Vagina (tissue), 2 donors: ENCODE data around the gene RNASE8. TPM values are rescaled to one million over a fixed set of nuclear protein-coding genes. Genes with fewer than 3 reads are reported as not detected.

ENCODE experiments used
- DNase-seq, 2 donors: peaks; one replicate each; pipeline ENCODE4 v3.0.0-alpha.2; 2017; ENCODE audit errors: extremely low spot score in 2 of 2
- H3K27ac ChIP-seq: fragments of 200-600 bp; sonication (generic); one replicate; pipeline ENCODE4 v1.5.1; 2019
- H3K27me3 ChIP-seq: fragments of 200-600 bp; sonication (generic); one replicate; pipeline ENCODE4 v1.5.1; 2019
- H3K36me3 ChIP-seq, 2 donors: fragments of 200-600 bp; sonication (generic); one replicate each; pipeline ENCODE4 v1.5.1; 2017 to 2019
- H3K4me1 ChIP-seq: fragments of 200-600 bp; sonication (generic); one replicate; pipeline ENCODE4 v1.5.1; 2019
- H3K4me3 ChIP-seq, 2 donors: fragments of 200-600 bp; sonication (generic); 1 replicate in 1 of 2; 2 replicates in 1 of 2; pipeline ENCODE4 v1.5.1; 2016 to 2019
- H3K9me3 ChIP-seq: fragments of 200-600 bp; sonication (generic); one replicate; pipeline ENCODE4 v1.5.1; 2019
- POLR2A ChIP-seq, 2 donors: fragments of 450-650 bp; IDR thresholded peaks; one replicate each; pipeline ENCODE4 v1.6.1; 2017; ENCODE audit warnings: antibody characterized with exemption in 2 of 2, mild to moderate bottlenecking in 2 of 2, moderate library complexity in 2 of 2
- POLR2AphosphoS5 ChIP-seq, 2 donors: sonication (generic); formaldehyde crosslinking; IDR thresholded peaks; one replicate each; pipeline ENCODE4 v1.9.0; 2017; ENCODE audit warnings: antibody characterized with exemption in 2 of 2, mild to moderate bottlenecking in 2 of 2, low read depth in 1 of 2; ENCODE audit not compliant: insufficient read depth in 1 of 2
- intact Hi-C: fragments of 100-400 bp; cut with DNase I; formaldehyde crosslinking; loops from one replicate; pipeline ENCODE4 v1.15.1; 2023
- total RNA-seq: library from RNA; depleted of rRNA; stranded (reverse); fragments of >200 nt; gene quantifications from one replicate; pipeline ENCODE4 v1.2.3, GENCODE V29; 2016
- TF ChIP-seq, protein P1 (sequence below), 3 experiments: fragments of 450-650 bp in 2 of 3; fragments of 200-600 bp in 1 of 3; sonication (generic) in 1 of 3; IDR thresholded peaks; one replicate each; pipeline ENCODE4 v1.5.1; 2017 to 2019; ENCODE audit warnings: antibody characterized with exemption in 3 of 3, mild to moderate bottlenecking in 2 of 3, moderate library complexity in 2 of 3

The RNASE8 gene
- total RNA-seq, 1 donor from 2014 or later, result not detected

DNA sequence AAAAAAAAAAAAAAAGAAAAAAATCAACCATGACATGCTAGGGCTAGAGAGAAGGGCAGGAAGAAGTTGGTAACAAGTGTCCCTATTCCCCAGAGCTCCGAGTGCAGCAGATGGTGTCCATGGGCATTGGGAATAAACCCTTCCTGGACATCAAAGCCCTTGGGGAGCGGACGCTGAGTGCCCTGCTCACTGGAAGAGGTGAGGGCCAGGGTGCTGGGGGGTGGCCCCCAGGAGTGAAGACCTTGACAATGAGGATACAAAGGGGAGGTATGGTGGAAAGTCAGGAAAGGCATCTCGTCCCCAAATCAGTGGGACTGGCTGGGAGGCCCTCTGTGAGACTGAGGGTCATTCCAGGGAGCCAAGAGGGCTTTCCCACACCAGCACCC is 29.3 kb downstream of the RNASE8 start:
- TF ChIP-seq POLR2AphosphoS5 (IDR thresholded peaks at IDR 0.05; ENCODE audit: insufficient read depth in 1 of 2, low read depth in 1 of 2) (no peak), POLR2A (IDR thresholded peaks at IDR 0.05) (no peak)
- TF ChIP-seq, protein P1, sequence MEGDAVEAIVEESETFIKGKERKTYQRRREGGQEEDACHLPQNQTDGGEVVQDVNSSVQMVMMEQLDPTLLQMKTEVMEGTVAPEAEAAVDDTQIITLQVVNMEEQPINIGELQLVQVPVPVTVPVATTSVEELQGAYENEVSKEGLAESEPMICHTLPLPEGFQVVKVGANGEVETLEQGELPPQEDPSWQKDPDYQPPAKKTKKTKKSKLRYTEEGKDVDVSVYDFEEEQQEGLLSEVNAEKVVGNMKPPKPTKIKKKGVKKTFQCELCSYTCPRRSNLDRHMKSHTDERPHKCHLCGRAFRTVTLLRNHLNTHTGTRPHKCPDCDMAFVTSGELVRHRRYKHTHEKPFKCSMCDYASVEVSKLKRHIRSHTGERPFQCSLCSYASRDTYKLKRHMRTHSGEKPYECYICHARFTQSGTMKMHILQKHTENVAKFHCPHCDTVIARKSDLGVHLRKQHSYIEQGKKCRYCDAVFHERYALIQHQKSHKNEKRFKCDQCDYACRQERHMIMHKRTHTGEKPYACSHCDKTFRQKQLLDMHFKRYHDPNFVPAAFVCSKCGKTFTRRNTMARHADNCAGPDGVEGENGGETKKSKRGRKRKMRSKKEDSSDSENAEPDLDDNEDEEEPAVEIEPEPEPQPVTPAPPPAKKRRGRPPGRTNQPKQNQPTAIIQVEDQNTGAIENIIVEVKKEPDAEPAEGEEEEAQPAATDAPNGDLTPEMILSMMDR (IDR thresholded peaks at IDR 0.05), result no peak
- Histone ChIP-seq H3K4me3 (no peak overlapping the region), H3K36me3 (peaks cover 0 to 71% of the 10 kb centered on the region in 2 donors), H3K9me3 (no peaks in the 10 kb centered on the region), H3K27me3 (no peaks in the 10 kb centered on the region), H3K4me1 (peaks cover 6% of the 10 kb centered on the region), H3K27ac (peak overlapping the region; percentile 12)
- no peak for DNase-seq
- intact Hi-C loops, result no loop called here

DNA sequence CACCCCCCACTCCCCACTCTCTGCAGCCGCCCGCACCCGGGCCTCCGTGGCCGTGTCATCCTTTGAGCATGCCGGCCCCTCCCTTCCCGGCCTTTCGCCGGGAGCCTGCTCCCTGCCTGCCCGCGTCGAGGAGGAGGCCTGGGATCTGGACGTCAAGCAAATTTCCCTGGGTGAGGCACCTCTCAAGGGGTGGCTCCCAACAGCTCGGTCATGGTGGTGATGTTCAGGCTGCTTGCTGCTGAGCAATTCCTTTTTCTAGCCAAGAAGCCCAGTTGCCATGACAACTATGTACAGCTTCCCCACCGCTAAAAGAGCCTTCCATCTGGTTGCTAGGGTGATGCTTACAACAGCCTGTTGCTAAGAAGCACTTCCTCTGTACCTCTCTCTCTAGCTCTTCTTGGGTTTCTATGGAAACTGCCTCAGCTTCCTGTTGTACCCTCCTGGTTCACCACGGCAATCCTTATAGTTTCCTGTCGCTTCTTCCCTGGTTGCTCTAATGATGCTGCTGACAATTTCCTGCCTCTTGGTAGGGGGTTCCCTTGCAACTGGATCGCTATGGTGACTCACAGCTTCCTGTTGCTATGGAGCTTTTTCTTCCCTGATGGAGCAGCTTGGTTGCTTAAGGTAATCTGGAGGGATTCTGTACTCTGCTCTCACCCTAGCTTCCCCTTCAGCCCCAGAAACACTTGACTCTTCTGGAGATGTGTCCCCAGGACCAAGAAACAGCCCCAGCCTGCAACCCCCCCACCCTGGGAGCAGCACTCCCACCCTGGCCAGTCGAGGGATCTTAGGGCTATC is 29.9 kb downstream of the RNASE8 start:
- Histone ChIP-seq H3K27me3 (no peaks in the 10 kb centered on the region), H3K36me3 (peaks cover 0 to 65% of the 10 kb centered on the region in 2 donors), H3K27ac (peak overlapping the region; percentile 12), H3K4me1 (peaks cover 6% of the 10 kb centered on the region), H3K9me3 (no peaks in the 10 kb centered on the region), H3K4me3 (no peak overlapping the region)
- TF ChIP-seq POLR2AphosphoS5 (IDR thresholded peaks at IDR 0.05; ENCODE audit: insufficient read depth in 1 of 2, low read depth in 1 of 2) (peak in 1 of 2 donors; percentile 23), POLR2A (IDR thresholded peaks at IDR 0.05) (no peak)
- TF ChIP-seq, protein P1 (IDR thresholded peaks at IDR 0.05), result no peak
- intact Hi-C loops, result no loop called here
- peak in 1 of 2 donors; percentile 87 for DNase-seq

DNA sequence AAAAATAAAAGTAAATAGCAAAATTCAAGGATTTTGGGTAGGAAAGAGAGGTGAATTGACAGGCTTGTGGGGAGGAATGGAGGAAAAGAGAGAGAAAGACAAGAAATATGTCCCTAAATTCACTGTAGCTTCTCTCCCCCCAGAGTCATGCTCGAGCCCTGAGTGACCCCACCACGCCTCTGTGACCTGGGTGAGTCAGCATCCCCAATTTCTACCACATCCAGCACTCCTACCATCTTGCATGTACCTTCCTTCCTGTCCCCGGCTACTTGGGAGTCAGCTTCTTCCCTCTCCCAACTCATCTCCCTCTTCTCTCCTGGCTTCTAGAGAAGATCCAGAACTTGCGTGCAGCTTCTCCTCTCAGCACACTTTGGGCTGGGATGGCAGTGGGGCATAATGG is 31.1 kb downstream of the RNASE8 start:
- TF ChIP-seq POLR2A (IDR thresholded peaks at IDR 0.05) (no peak), POLR2AphosphoS5 (IDR thresholded peaks at IDR 0.05; ENCODE audit: insufficient read depth in 1 of 2, low read depth in 1 of 2) (no peak)
- TF ChIP-seq, protein P1 (IDR thresholded peaks at IDR 0.05), result no peak
- H3K9me3 ChIP-seq, result no peaks in the 10 kb centered on the region
- no peaks in the 10 kb centered on the region for H3K27me3 ChIP-seq
- peaks cover 6% of the 10 kb centered on the region for H3K4me1 ChIP-seq
- DNase-seq, result no peak
- H3K4me3 ChIP-seq, result no peak overlapping the region
- H3K27ac ChIP-seq, result no peak overlapping the region
- intact Hi-C loops, result no loop called here
- H3K36me3 ChIP-seq, result peaks cover 0 to 56% of the 10 kb centered on the region in 2 donors

DNA sequence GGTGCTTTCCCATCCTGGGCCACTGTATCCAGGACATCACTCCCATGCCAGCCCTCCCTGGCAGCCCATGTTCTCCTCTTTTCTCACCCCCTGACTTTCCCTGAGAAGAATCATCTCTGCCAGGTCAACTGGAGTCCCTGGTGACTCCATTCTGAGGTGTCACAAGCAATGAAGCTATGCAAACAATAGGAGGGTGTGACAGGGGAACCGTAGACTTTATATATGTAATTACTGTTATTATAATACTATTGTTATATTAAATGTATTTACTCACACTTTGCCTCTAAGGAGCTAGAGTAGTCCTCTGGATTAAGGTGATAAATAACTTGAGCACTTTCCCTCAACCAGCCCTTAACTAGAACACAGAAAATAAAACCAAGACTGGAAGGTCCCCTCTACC is 31.6 kb downstream of the RNASE8 start:
- no peak for DNase-seq
- intact Hi-C loops, result no loop called here
- H3K4me1 ChIP-seq, result peaks cover 11% of the 10 kb centered on the region
- H3K27ac ChIP-seq, result no peak overlapping the region
- H3K4me3 ChIP-seq, result no peak overlapping the region
- H3K27me3 ChIP-seq, result no peaks in the 10 kb centered on the region
- TF ChIP-seq POLR2A (IDR thresholded peaks at IDR 0.05) (no peak), POLR2AphosphoS5 (IDR thresholded peaks at IDR 0.05; ENCODE audit: insufficient read depth in 1 of 2, low read depth in 1 of 2) (no peak)
- TF ChIP-seq, protein P1 (IDR thresholded peaks at IDR 0.05), result no peak
- H3K9me3 ChIP-seq, result no peaks in the 10 kb centered on the region
- H3K36me3 ChIP-seq, result peaks cover 0 to 51% of the 10 kb centered on the region in 2 donors

DNA sequence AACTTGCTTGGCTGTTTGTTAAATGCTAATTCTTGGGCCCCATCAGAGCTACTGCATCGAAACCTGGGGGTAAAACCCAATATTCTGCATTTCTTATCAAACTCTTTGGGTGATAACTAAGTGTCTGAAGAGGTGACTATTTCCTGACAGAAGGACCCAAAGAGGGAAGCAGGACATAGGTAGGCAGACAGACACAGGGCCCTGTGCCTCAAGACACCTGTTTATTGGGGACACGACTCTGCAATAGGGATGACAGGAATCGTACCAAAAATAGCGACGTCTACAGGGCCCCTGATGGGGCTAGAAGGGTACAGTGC is 32.2 kb downstream of the RNASE8 start:
- peaks cover 11% of the 10 kb centered on the region for H3K4me1 ChIP-seq

More for the DNA sequence above, 32.2 kb downstream of the RNASE8 start:
- no peak for DNase-seq
- Histone ChIP-seq H3K4me3 (no peak overlapping the region), H3K27me3 (no peaks in the 10 kb centered on the region), H3K36me3 (peaks cover 0 to 45% of the 10 kb centered on the region in 2 donors), H3K9me3 (no peaks in the 10 kb centered on the region), H3K27ac (no peak overlapping the region)
- TF ChIP-seq, protein P1 (IDR thresholded peaks at IDR 0.05), result no peak
- TF ChIP-seq POLR2A (IDR thresholded peaks at IDR 0.05) (no peak), POLR2AphosphoS5 (IDR thresholded peaks at IDR 0.05; ENCODE audit: insufficient read depth in 1 of 2, low read depth in 1 of 2) (no peak)
- intact Hi-C loops, result loop anchor here (5.0 kb wide), 1 partner anchor 73 kb away; no protein-coding TSS in a partner anchor
